GM12878 (cell line): ENCODE results near the gene VSX1. TPM values are rescaled to one million over a fixed set of nuclear protein-coding genes. Genes with fewer than 3 reads are reported as not detected.

ENCODE experiments used
- ATAC-seq: fragments of 200-7000 bp; cut with Tn5 transposase; 3 replicates; pipeline ENCODE4 v1.9.1; 2020; ENCODE audit warnings: mild to moderate bottlenecking, moderate library complexity
- BruUV-seq: library from RNA; stranded (reverse); fragments of 400-500 nt; replicated peaks from 2 replicates; lab custom pipeline; 2021; lab: Mats Ljungman, UMichigan
- CTCF ChIA-PET: fragments of 300-600 bp; sonication (Branson Sonifier 250); formaldehyde crosslinking; extraction: SDS; loops from one replicate; lab custom pipeline; 2021; ENCODE audit warnings: inconsistent platforms; lab: Yijun Ruan, JAX
- POLR2A ChIA-PET: fragments of 350-600 bp; formaldehyde crosslinking; extraction: SDS; loops from one replicate; lab custom pipeline; 2021; ENCODE audit warnings: inconsistent platforms; lab: Charles Lee
- RAD21 ChIA-PET: fragments of 300-600 bp; sonication (Branson Sonifier 250); formaldehyde crosslinking; loops from one replicate; lab custom pipeline; 2023; ENCODE audit warnings: antibody characterized with exemption; ENCODE audit not compliant: unreplicated experiment; lab: Charles Lee
- SMC1A ChIA-PET: fragments of 300-600 bp; sonication (Branson Sonifier 250); formaldehyde crosslinking; loops from one replicate; lab custom pipeline; 2023; ENCODE audit not compliant: unreplicated experiment, uncharacterized antibody; lab: Charles Lee
- DNase-seq: peaks from one replicate; pipeline ENCODE4 v3.0.0-alpha.2; 2011; ENCODE audit warnings: low read depth, low spot score
- FAIRE-seq: peaks from 3 replicates; lab custom pipeline; 2011; peaks lifted over from hg19 to GRCh38; lab: Jason Lieb, UNC
- H2AFZ ChIP-seq: 2 replicates; pipeline ENCODE4 v1.6.0; 2011; ENCODE audit warnings: low read depth, low read length, control low read depth; ENCODE audit not compliant: control insufficient read depth
- H3K27ac ChIP-seq: 2 replicates; pipeline ENCODE4 v1.5.1; 2011; ENCODE audit warnings: control low read depth; ENCODE audit not compliant: control insufficient read depth, insufficient read depth
- H3K27me3 ChIP-seq, 2 experiments: replicated peaks in 1 of 2; 2 replicates each; pipeline versions ENCODE4 v1.6.0 to v1.6.1; 2011; ENCODE audit warnings: low read length in 1 of 2; ENCODE audit not compliant: control insufficient read depth in 2 of 2, insufficient read depth in 2 of 2
- H3K36me3 ChIP-seq, 2 experiments: 2 replicates each; pipeline ENCODE4 v1.5.1; 2011; ENCODE audit warnings: low read length in 1 of 2; ENCODE audit not compliant: control insufficient read depth in 2 of 2, insufficient read depth in 2 of 2
- H3K4me1 ChIP-seq: 2 replicates; pipeline ENCODE4 v1.6.1; 2011; ENCODE audit warnings: mild to moderate bottlenecking, low read length, moderate library complexity, mixed read lengths; ENCODE audit not compliant: control insufficient read depth, insufficient read depth
- H3K4me2 ChIP-seq: 2 replicates; pipeline ENCODE4 v1.6.0; 2011; ENCODE audit warnings: control low read depth; ENCODE audit not compliant: control insufficient read depth, insufficient read depth
- H3K4me3 ChIP-seq: fragments of 200-600 bp; sonication (generic); 2 replicates; pipeline ENCODE4 v1.5.1; 2016
- H3K79me2 ChIP-seq: 2 replicates; pipeline ENCODE4 v1.6.0; 2011; ENCODE audit warnings: low read length; ENCODE audit not compliant: control insufficient read depth, insufficient read depth
- H3K9ac ChIP-seq: 2 replicates; pipeline ENCODE4 v1.8.0; 2011; ENCODE audit warnings: low read length, control low read depth, mixed read lengths; ENCODE audit not compliant: control insufficient read depth, insufficient read depth
- H3K9me3 ChIP-seq: replicated peaks from 3 replicates; pipeline ENCODE4 v1.5.1; 2011; ENCODE audit warnings: mild to moderate bottlenecking, low read length; ENCODE audit not compliant: control insufficient read depth, insufficient read depth
- H4K20me1 ChIP-seq: 2 replicates; pipeline ENCODE4 v1.6.0; 2011; ENCODE audit not compliant: control insufficient read depth, insufficient read depth
- BCLAF1 ChIP-seq: fragments of 450-650 bp; IDR thresholded peaks from 2 replicates; pipeline ENCODE4 v1.6.1; 2017; ENCODE audit warnings: antibody characterized with exemption, mild to moderate bottlenecking, moderate library complexity
- CBX5 ChIP-seq: sonication (generic); IDR thresholded peaks from 2 replicates; pipeline ENCODE4 v1.6.1; 2016; ENCODE audit warnings: low read depth, moderate library complexity, mild to moderate bottlenecking, inconsistent platforms
- HDGF ChIP-seq: fragments of 450-650 bp; IDR thresholded peaks from 2 replicates; pipeline ENCODE4 v1.6.1; 2016; ENCODE audit warnings: antibody characterized with exemption
- IRF4 ChIP-seq: IDR thresholded peaks from 2 replicates; pipeline ENCODE4 v1.6.1; 2011; ENCODE audit warnings: low read depth, low read length
- JUNB ChIP-seq: IDR thresholded peaks from 2 replicates; pipeline ENCODE4 v1.6.1; 2016; ENCODE audit warnings: antibody characterized with exemption, mild to moderate bottlenecking
- MTA2 ChIP-seq: fragments of 450-650 bp; IDR thresholded peaks from 2 replicates; pipeline ENCODE4 v1.6.1; 2016; ENCODE audit warnings: low read depth, mild to moderate bottlenecking, moderate library complexity
- RFX5 ChIP-seq: IDR thresholded peaks from 2 replicates; pipeline ENCODE4 v1.6.1; 2011; ENCODE audit warnings: low read depth, low read length, improper control_type of control experiment
- SIN3A ChIP-seq: IDR thresholded peaks from 2 replicates; pipeline ENCODE4 v1.6.1; 2012; ENCODE audit warnings: low read depth, low read length, improper control_type of control experiment
- SREBF1 ChIP-seq: IDR thresholded peaks from 2 replicates; pipeline ENCODE4 v1.6.1; 2012; ENCODE audit warnings: mild to moderate bottlenecking, low read length
- SRF ChIP-seq, 2 experiments: IDR thresholded peaks; 2 replicates each; pipeline ENCODE4 v1.6.1; 2011; ENCODE audit warnings: low read depth in 2 of 2, low read length in 2 of 2, mild to moderate bottlenecking in 1 of 2, moderate library complexity in 1 of 2
- TAF1 ChIP-seq: IDR thresholded peaks from 2 replicates; pipeline ENCODE4 v1.6.1; 2011; ENCODE audit warnings: mild to moderate bottlenecking, low read depth, low read length, borderline replicate concordance
- TARDBP ChIP-seq: IDR thresholded peaks from 2 replicates; pipeline ENCODE4 v1.6.1; 2016; ENCODE audit warnings: borderline replicate concordance
- WGBS: methylation state at CpG from one replicate; pipeline ENCODE4 v1.1.6; 2016; ENCODE audit warnings: low lambda C conversion rate; ENCODE audit not compliant: insufficient replicate concordance, insufficient coverage; ENCODE audit errors: missing lambda C conversion rate; 5-methylcytosine and 5-hydroxymethylcytosine counted together
- in situ Hi-C: fragments of 300-500 bp; cut with MboI; formaldehyde crosslinking; loops from 9 replicates; pipeline ENCODE4 v1.14.3; 2018; ENCODE audit warnings: mixed read lengths
- intact Hi-C: fragments of 100-400 bp; cut with micrococcal nuclease; formaldehyde crosslinking; loops from one replicate; pipeline ENCODE4 v1.14.2; 2022; ENCODE audit not compliant: unreplicated experiment
- polyA plus RNA-seq, 11 experiments: library from polyadenylated mRNA; depleted of rRNA in 4 of 11; unstranded in 6 of 11; stranded (reverse) in 5 of 11; fragments of >200 nt; fragmentation: Nextera tagmentation in 4 of 11; fragmentation: Illumina TruSeq in 1 of 11; extraction: Ambion mirVana in 4 of 11; extraction: Trizol in 1 of 11; gene quantifications; 1 replicate in 1 of 11; 2 replicates in 10 of 11; pipeline versions ENCODE4 v1.2.1 to v1.2.3, GENCODE V29; 2011 to 2016; ENCODE audit warnings: inconsistent platforms in 2 of 11, missing spikeins in 2 of 11, low read depth in 1 of 11
- total RNA-seq, 4 experiments: library from RNA; depleted of rRNA in 3 of 4; stranded (reverse); fragments of >200 nt in 3 of 4; fragmentation: Illumina TruSeq in 1 of 4; extraction: Trizol in 1 of 4; gene quantifications; 2 replicates each; pipeline versions ENCODE4 v1.2.1 to v1.2.3, GENCODE V29; 2013 to 2021

Gene VSX1
- total and polyA plus RNA-seq, 10 of the 15 experiments (the other 5 are each of a cell fraction or from before 2014, with no cell fraction given) = 0.05 TPM; not detected in 9

- no peaks in the 10 kb centered on the region for H4K20me1 ChIP-seq
- WGBS = 5% methylated on average over 24 of the region's 24 CpGs
Measured at GRCh38 chr20:25056690-25057233, 25.2 kb downstream of the VSX1 start.

More at GRCh38 chr20:25056690-25057233, 25.2 kb downstream of the VSX1 start:
- H3K4me1 ChIP-seq = peaks cover 47% of the 10 kb centered on the region
- ChIA-PET CTCF (interaction anchor here (1.0 to 12.6 kb wide), 3 partner anchors 8 to 62 kb away, joined by 3 to 244 read pairs (median 3); partner anchors contain the start of gene APMAP), SMC1A (interaction anchor here (1.1 to 1.3 kb wide), 2 partner anchors 61 to 63 kb away, joined by 3 read pairs; no protein-coding TSS in a partner anchor)
- FAIRE-seq = no peak
- H3K9me3 ChIP-seq = no peaks in the 10 kb centered on the region
- no peak for DNase-seq
- H3K27me3 ChIP-seq = peaks cover 0 to 4% of the 10 kb centered on the region in 2 experiments; a peak in 1 of 4 replicates
- peak overlapping the region; percentile 83 for H3K4me3 ChIP-seq
- no peak for TF ChIP-seq MTA2
- TF ChIP-seq SRF (IDR thresholded peaks at IDR 0.05; ENCODE audit: low read depth in 2 of 2, low read length in 2 of 2) = no peak
- 0 out of 2 replicates have a peak, but pooled peaks have one; percentile 60 for TF ChIP-seq TAF1
- TF ChIP-seq JUNB = no peak
- no peak for TF ChIP-seq IRF4
- no peak for TF ChIP-seq SIN3A
- no peak for TF ChIP-seq CBX5
- TF ChIP-seq RFX5 = no peak
- no peak for TF ChIP-seq BCLAF1
- TF ChIP-seq SREBF1 = no peak
- TF ChIP-seq HDGF = peak; percentile 48; the same call in 1 of the 2 replicates
- no peak for TF ChIP-seq TARDBP
- TF ChIP-seq, all 136 proteins: peak for 2
- Histone ChIP-seq H3K36me3 (no peaks in the 10 kb centered on the region), H3K27ac (peak overlapping the region; percentile 86), H3K9ac (peak overlapping the region; percentile 90), H2AFZ (peak overlapping the region; percentile 89; the same call in 1 of the 2 replicates), H3K4me2 (peak overlapping the region; percentile 100), H3K79me2 (peaks cover 27% of the 10 kb centered on the region)
- no TSS peak for BruUV-seq
- ATAC-seq = peak; percentile 52; the same call in 2 of the 3 replicates
- POLR2A ChIA-PET = interaction anchor here (1.6 kb wide), 1 partner anchor 63 kb away, joined by 4 read pairs; no protein-coding TSS in a partner anchor
- intact Hi-C loops (no loop called here), in situ Hi-C loops (loop anchor here (10.0 to 25.0 kb wide), 2 partner anchors 348 to 1694 kb away; partner anchors contain the start of genes GINS1, GZF1 and NXT1)
- RAD21 ChIA-PET = interaction anchor here (1.1 to 1.4 kb wide), 2 partner anchors 28 to 102 kb away, joined by 3 read pairs; no protein-coding TSS in a partner anchor
